HG03280 (cell line): ENCODE results near the gene CST3.
"Not testable (repeated sequence)": the region's sequence is repeated elsewhere in the genome, so short reads cannot be mapped to it uniquely, and the experiment has no call there.

Source experiments
- ATAC-seq: cut with Tn5 transposase; IDR thresholded peaks from one replicate; pipeline ENCODE4 v1.9.1; 2021; ENCODE audit warnings: mild to moderate bottlenecking, moderate library complexity; ENCODE audit not compliant: unreplicated experiment

Gene CST3

GRCh38 chr20:23644164-23644563, 6.4 kb upstream of the CST3 start:
- no peak for ATAC-seq

GRCh38 chr20:23643659-23644058, 5.9 kb upstream of the CST3 start:
- ATAC-seq, result no peak

GRCh38 chr20:23641936-23642751, 4.4 kb upstream of the CST3 start:
- ATAC-seq, result no peak

- no peak for ATAC-seq
These were observed 3.2 kb upstream of the CST3 start for GRCh38 chr20:23640671-23641667.

- no peak for ATAC-seq
These were observed 2.4 kb upstream of the CST3 start for GRCh38 chr20:23640018-23640601.

GRCh38 chr20:23639490-23639958, 1.8 kb upstream of the CST3 start:
- ATAC-seq, result no peak

- ATAC-seq, result no peak
These were observed 554 bp upstream of the CST3 start for GRCh38 chr20:23638309-23638708.

- ATAC-seq, result no peak
These were observed 860 bp downstream of the CST3 start for GRCh38 chr20:23636908-23637281.

GRCh38 chr20:23636182-23636907, 1.4 kb downstream of the CST3 start:
- ATAC-seq, result no peak

- not testable (repeated sequence) for ATAC-seq
These were observed 2.0 kb downstream of the CST3 start for GRCh38 chr20:23635768-23636090.

- ATAC-seq, result no peak
These were observed 2.6 kb downstream of the CST3 start for GRCh38 chr20:23634985-23635767.

GRCh38 chr20:23634044-23634801, 3.5 kb downstream of the CST3 start:
- no peak for ATAC-seq

GRCh38 chr20:23632711-23633573, 4.8 kb downstream of the CST3 start:
- ATAC-seq, result no peak

GRCh38 chr20:23631981-23632710, 5.6 kb downstream of the CST3 start:
- no peak for ATAC-seq

GRCh38 chr20:23631226-23631822, 6.4 kb downstream of the CST3 start:
- ATAC-seq, result no peak

GRCh38 chr20:23630392-23630849, 7.3 kb downstream of the CST3 start:
- no peak for ATAC-seq
